IMR-90 (cell line): Measurements from ENCODE around the gene STARD3.

Experiments
- BHLHE40 ChIP-seq: fragments of 150-350 bp; IDR thresholded peaks from 2 replicates; pipeline ENCODE4 v1.6.1; 2016; ENCODE audit warnings: mild to moderate bottlenecking, low read depth, low read length
- CEBPB ChIP-seq: IDR thresholded peaks from 2 replicates; pipeline ENCODE4 v1.6.1; 2012; ENCODE audit warnings: low read depth, low read length, improper control_type of control experiment
- CHD1 ChIP-seq: IDR thresholded peaks from 2 replicates; pipeline ENCODE4 v1.6.1; 2012; ENCODE audit warnings: low read depth, low read length, improper control_type of control experiment
- CTCF ChIP-seq: conservative IDR thresholded peaks from 2 replicates; pipeline ENCODE4 v1.5.1; 2012; ENCODE audit warnings: mild to moderate bottlenecking, low read depth, low read length, improper control_type of control experiment
- ELK1 ChIP-seq: fragments of 150-350 bp; IDR thresholded peaks from 2 replicates; pipeline ENCODE4 v1.6.1; 2016; ENCODE audit warnings: low read depth, mild to moderate bottlenecking, low read length, moderate library complexity, borderline replicate concordance
- MAFK ChIP-seq: IDR thresholded peaks from 2 replicates; pipeline ENCODE4 v1.6.1; 2012; ENCODE audit warnings: low read depth, low read length, improper control_type of control experiment
- NFE2L2 ChIP-seq: fragments of 150-350 bp; IDR thresholded peaks from 2 replicates; pipeline ENCODE4 v1.6.1; 2016; ENCODE audit warnings: low read depth, mild to moderate bottlenecking, low read length
- POLR2A ChIP-seq: IDR thresholded peaks from 2 replicates; pipeline ENCODE4 v1.6.1; 2012; ENCODE audit warnings: mild to moderate bottlenecking, low read depth, low read length
- RAD21 ChIP-seq: IDR thresholded peaks from 2 replicates; pipeline ENCODE4 v1.6.1; 2012; ENCODE audit warnings: low read length, improper control_type of control experiment
- RCOR1 ChIP-seq: IDR thresholded peaks from 2 replicates; pipeline ENCODE4 v1.6.1; 2012; ENCODE audit warnings: mild to moderate bottlenecking, low read length, improper control_type of control experiment; ENCODE audit not compliant: insufficient replicate concordance
- RFX5 ChIP-seq: IDR thresholded peaks from 2 replicates; pipeline ENCODE4 v1.8.0; 2012; ENCODE audit warnings: low read depth, mild to moderate bottlenecking, low read length, moderate library complexity
- SMC3 ChIP-seq: fragments of 150-350 bp; IDR thresholded peaks from 2 replicates; pipeline ENCODE4 v1.6.1; 2016; ENCODE audit warnings: low read depth, mild to moderate bottlenecking, antibody characterized with exemption, low read length, moderate library complexity
- USF2 ChIP-seq: fragments of 150-350 bp; IDR thresholded peaks from 2 replicates; pipeline ENCODE4 v1.6.1; 2017; ENCODE audit warnings: mild to moderate bottlenecking, antibody characterized with exemption, low read length, low read depth

GRCh38 chr17:39598047-39598481 lies 38.9 kb upstream of the STARD3 start:
- TF ChIP-seq RAD21 (no peak), CTCF (no peak), POLR2A (no peak), SMC3 (no peak), USF2 (no peak), CHD1 (no peak), MAFK (no peak), ELK1 (no peak), BHLHE40 (no peak), RCOR1 (no peak), NFE2L2 (no peak), RFX5 (no peak), CEBPB (no peak)
